ENCODE measurements around the gene EHMT2. TPM values are rescaled to one million over a fixed set of nuclear protein-coding genes. Genes with fewer than 3 reads are reported as not detected.
"Not testable (repeated sequence)": the region's sequence is repeated elsewhere in the genome, so short reads cannot be mapped to it uniquely, and the experiment has no call there.

The EHMT2 gene
- total RNA-seq: 10 to 100 TPM; 70.1 to 72.3 TPM

GRCh38 chr6:31897612-31898382, at the start of gene EHMT2:
TSS of gene EHMT2 (minus strand) at chr6:31897698. CDS start at chr6:31897677, 21 bp downstream.
- Mint-ChIP-seq H3K4me1 (ENCODE audit: low read depth) (peaks cover 48% of the 10 kb centered on the region), H3K36me3 (ENCODE audit: low read depth) (peaks cover 26% of the 10 kb centered on the region), H3K27me3 (ENCODE audit: low read depth) (peaks cover 4% of the 10 kb centered on the region), H3K27ac (peak within 1 kb of the TSS; percentile 91), H3K4me3 (peak within 1 kb of the TSS; percentile 95), H3K9me3 (ENCODE audit: insufficient read depth) (no peaks in the 10 kb centered on the region)
- peak; percentile 90 for DNase-seq
- ATAC-seq: peak; percentile 71
- ChIA-PET POLR2A (interaction anchor here (0.5 to 1.7 kb wide), 9 partner anchors 21 to 1151 kb away, joined by 3 to 9 read pairs (median 3); partner anchors contain the start of genes DDX39B, DXO, MSH5 and NEU1), CTCF (interaction anchor here (1.2 to 2.3 kb wide), 9 partner anchors 8 to 217 kb away, joined by 3 to 6 read pairs (median 4); partner anchors contain the start of genes LSM2, LY6G5C, NELFE and NEU1)

- CTCF ChIA-PET: no interaction called here
- no peaks in the 10 kb centered on the region for H3K36me3 Mint-ChIP-seq (ENCODE audit: low read depth)
- POLR2A ChIA-PET: no interaction called here
- peaks cover 8% of the 10 kb centered on the region for H3K4me1 Mint-ChIP-seq (ENCODE audit: low read depth)
- H3K4me3 Mint-ChIP-seq: no peak overlapping the region
- no peaks in the 10 kb centered on the region for H3K9me3 Mint-ChIP-seq (ENCODE audit: insufficient read depth)
- ATAC-seq (no peak), DNase-seq (no peak)
- H3K27ac Mint-ChIP-seq: no peak overlapping the region
- H3K27me3 Mint-ChIP-seq (ENCODE audit: low read depth): peaks cover 5% of the 10 kb centered on the region
Observed at GRCh38 chr6:31947070-31947675, 49.7 kb upstream of the EHMT2 start.

- Mint-ChIP-seq H3K4me3 (no peak overlapping the region), H3K27me3 (ENCODE audit: low read depth) (peaks cover 5% of the 10 kb centered on the region), H3K36me3 (ENCODE audit: low read depth) (no peaks in the 10 kb centered on the region), H3K27ac (no peak overlapping the region), H3K4me1 (ENCODE audit: low read depth) (peaks cover 8% of the 10 kb centered on the region), H3K9me3 (ENCODE audit: insufficient read depth) (no peaks in the 10 kb centered on the region)
- CTCF ChIA-PET: no interaction called here
- POLR2A ChIA-PET: interaction anchor here (0.6 kb wide), 1 partner anchor 137 kb away, joined by 4 read pairs; no protein-coding TSS in a partner anchor
- ATAC-seq (peak; percentile 25), DNase-seq (no peak)
Observed at GRCh38 chr6:31946370-31946885, 48.9 kb upstream of the EHMT2 start.

DNA sequence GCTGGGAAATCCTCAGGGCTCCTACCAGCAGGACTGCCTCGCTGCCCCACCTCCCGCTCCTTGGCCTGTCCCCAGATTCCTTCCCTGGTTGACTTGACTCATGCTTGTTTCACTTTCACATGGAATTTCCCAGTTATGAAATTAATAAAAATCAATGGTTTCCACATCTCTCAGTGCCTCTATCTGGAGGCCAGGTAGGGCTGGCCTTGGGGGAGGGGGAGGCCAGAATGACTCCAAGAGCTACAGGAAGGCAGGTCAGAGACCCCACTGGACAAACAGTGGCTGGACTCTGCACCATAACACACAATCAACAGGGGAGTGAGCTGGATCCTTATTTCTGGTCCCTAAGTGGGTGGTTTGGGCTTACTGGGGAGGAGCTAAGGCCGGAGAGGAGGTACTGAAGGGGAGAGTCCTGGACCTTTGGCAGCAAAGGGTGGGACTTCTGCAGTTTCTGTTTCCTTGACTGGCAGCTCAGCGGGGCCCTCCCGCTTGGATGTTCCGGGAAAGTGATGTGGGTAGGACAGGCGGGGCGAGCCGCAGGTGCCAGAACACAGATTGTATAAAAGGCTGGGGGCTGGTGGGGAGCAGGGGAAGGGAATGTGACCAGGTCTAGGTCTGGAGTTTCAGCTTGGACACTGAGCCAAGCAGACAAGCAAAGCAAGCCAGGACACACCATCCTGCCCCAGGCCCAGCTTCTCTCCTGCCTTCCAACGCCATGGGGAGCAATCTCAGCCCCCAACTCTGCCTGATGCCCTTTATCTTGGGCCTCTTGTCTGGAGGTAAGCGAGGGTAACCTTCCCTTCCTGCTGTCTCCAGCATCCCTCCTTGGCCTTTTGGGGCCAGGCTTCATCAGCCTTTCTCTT, 48.2 kb upstream of the EHMT2 start, which contains the start of gene CFB:
Gene CFB, plus strand, starts transcription at position 589 of the 863 bp plus-strand sequence. Its CDS starts 127 bp downstream, at position 716.
- ChIA-PET POLR2A (interaction anchor here (0.6 to 0.8 kb wide), 2 partner anchors 137 to 546 kb away, joined by 3 to 4 read pairs; no protein-coding TSS in a partner anchor), CTCF (interaction anchor here (0.7 kb wide), 1 partner anchor 83 kb away, joined by 4 read pairs; the partner anchor contains the start of gene NEU1)
- DNase-seq (no peak), ATAC-seq (peak; percentile 29)
- peaks cover 5% of the 10 kb centered on the region for H3K27me3 Mint-ChIP-seq (ENCODE audit: low read depth)
- H3K4me3 Mint-ChIP-seq: no peak within 1 kb of the TSS
- no peaks in the 10 kb centered on the region for H3K36me3 Mint-ChIP-seq (ENCODE audit: low read depth)
- no peaks in the 10 kb centered on the region for H3K9me3 Mint-ChIP-seq (ENCODE audit: insufficient read depth)
- H3K27ac Mint-ChIP-seq: no peak within 1 kb of the TSS
- peaks cover 8% of the 10 kb centered on the region for H3K4me1 Mint-ChIP-seq (ENCODE audit: low read depth)

GRCh38 chr6:31945154-31945506, 47.6 kb upstream of the EHMT2 start:
- no peak overlapping the region for H3K4me3 Mint-ChIP-seq
- POLR2A ChIA-PET: interaction anchor here (0.8 kb wide), 1 partner anchor 545 kb away, joined by 3 read pairs; no protein-coding TSS in a partner anchor
- no peak overlapping the region for H3K27ac Mint-ChIP-seq
- CTCF ChIA-PET: interaction anchor here (0.7 kb wide), 1 partner anchor 82 kb away, joined by 4 read pairs; the partner anchor contains the start of gene NEU1
- H3K27me3 Mint-ChIP-seq (ENCODE audit: low read depth): peaks cover 9% of the 10 kb centered on the region
- no peaks in the 10 kb centered on the region for H3K9me3 Mint-ChIP-seq (ENCODE audit: insufficient read depth)
- peaks cover 8% of the 10 kb centered on the region for H3K4me1 Mint-ChIP-seq (ENCODE audit: low read depth)
- ATAC-seq: no peak
- no peak for DNase-seq
- H3K36me3 Mint-ChIP-seq (ENCODE audit: low read depth): no peaks in the 10 kb centered on the region

GRCh38 chr6:31943742-31944141, 46.2 kb upstream of the EHMT2 start:
- Mint-ChIP-seq H3K27me3 (ENCODE audit: low read depth) (peaks cover 9% of the 10 kb centered on the region), H3K27ac (no peak overlapping the region), H3K4me1 (ENCODE audit: low read depth) (peaks cover 8% of the 10 kb centered on the region), H3K4me3 (no peak overlapping the region), H3K36me3 (ENCODE audit: low read depth) (no peaks in the 10 kb centered on the region), H3K9me3 (ENCODE audit: insufficient read depth) (no peaks in the 10 kb centered on the region)
- ChIA-PET CTCF (interaction anchor here (0.8 kb wide), 1 partner anchor 19 kb away, joined by 3 read pairs; no protein-coding TSS in a partner anchor), POLR2A (interaction anchor here (0.7 kb wide), 1 partner anchor 8 kb away, joined by 3 read pairs; no protein-coding TSS in a partner anchor)
- no peak for DNase-seq
- no peak for ATAC-seq

- Mint-ChIP-seq H3K27me3 (ENCODE audit: low read depth) (peaks cover 9% of the 10 kb centered on the region), H3K4me1 (ENCODE audit: low read depth) (peaks cover 2% of the 10 kb centered on the region), H3K4me3 (no peak overlapping the region), H3K9me3 (ENCODE audit: insufficient read depth) (no peaks in the 10 kb centered on the region), H3K36me3 (ENCODE audit: low read depth) (no peaks in the 10 kb centered on the region), H3K27ac (no peak overlapping the region)
- CTCF ChIA-PET: interaction anchor here (0.8 to 1.8 kb wide), 4 partner anchors 10 to 263 kb away, joined by 3 to 8 read pairs (median 4); partner anchors contain the start of genes NELFE and SKIC2
- ATAC-seq: no peak
- POLR2A ChIA-PET: interaction anchor here (1.4 to 1.6 kb wide), 2 partner anchors 17 to 19 kb away, joined by 3 to 4 read pairs; partner anchors contain the start of gene SKIC2
- no peak for DNase-seq
Observed at GRCh38 chr6:31940256-31940664, 42.8 kb upstream of the EHMT2 start.

- Mint-ChIP-seq H3K36me3 (ENCODE audit: low read depth) (no peaks in the 10 kb centered on the region), H3K4me3 (no peak overlapping the region), H3K4me1 (ENCODE audit: low read depth) (no peaks in the 10 kb centered on the region), H3K9me3 (ENCODE audit: insufficient read depth) (no peaks in the 10 kb centered on the region), H3K27me3 (ENCODE audit: low read depth) (peaks cover 4% of the 10 kb centered on the region), H3K27ac (no peak overlapping the region)
- ATAC-seq (no peak), DNase-seq (no peak)
- ChIA-PET POLR2A (no interaction called here), CTCF (no interaction called here)
Observed at GRCh38 chr6:31935823-31936222, 38.3 kb upstream of the EHMT2 start.

- no peaks in the 10 kb centered on the region for H3K4me1 Mint-ChIP-seq (ENCODE audit: low read depth)
Observed at GRCh38 chr6:31935021-31935420, 37.5 kb upstream of the EHMT2 start.

DNA sequence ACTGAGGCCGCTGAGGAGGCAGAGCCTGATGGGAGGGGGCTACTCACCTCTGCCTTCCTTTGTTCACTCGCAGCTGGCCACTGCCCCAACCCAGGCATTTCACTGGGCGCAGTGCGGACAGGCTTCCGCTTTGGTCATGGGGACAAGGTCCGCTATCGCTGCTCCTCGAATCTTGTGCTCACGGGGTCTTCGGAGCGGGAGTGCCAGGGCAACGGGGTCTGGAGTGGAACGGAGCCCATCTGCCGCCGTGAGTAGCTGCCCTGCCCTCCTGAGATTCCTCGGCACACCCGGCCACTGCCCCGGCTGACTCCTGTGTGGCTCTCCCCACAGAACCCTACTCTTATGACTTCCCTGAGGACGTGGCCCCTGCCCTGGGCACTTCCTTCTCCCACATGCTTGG, 36.0 kb upstream of the EHMT2 start:
- Mint-ChIP-seq H3K27me3 (ENCODE audit: low read depth) (no peaks in the 10 kb centered on the region), H3K27ac (no peak overlapping the region), H3K4me1 (ENCODE audit: low read depth) (no peaks in the 10 kb centered on the region), H3K4me3 (no peak overlapping the region), H3K9me3 (ENCODE audit: insufficient read depth) (no peaks in the 10 kb centered on the region), H3K36me3 (ENCODE audit: low read depth) (no peaks in the 10 kb centered on the region)
- CTCF ChIA-PET: no interaction called here
- ATAC-seq (no peak), DNase-seq (no peak)
- POLR2A ChIA-PET: no interaction called here

More at GRCh38 chr6:31935021-31935420, 37.5 kb upstream of the EHMT2 start:
- Mint-ChIP-seq H3K4me3 (no peak overlapping the region), H3K36me3 (ENCODE audit: low read depth) (no peaks in the 10 kb centered on the region), H3K9me3 (ENCODE audit: insufficient read depth) (no peaks in the 10 kb centered on the region), H3K27me3 (ENCODE audit: low read depth) (no peaks in the 10 kb centered on the region), H3K27ac (no peak overlapping the region)
- ChIA-PET POLR2A (no interaction called here), CTCF (no interaction called here)
- DNase-seq: no peak
- ATAC-seq: no peak

GRCh38 chr6:31932137-31932536, 34.6 kb upstream of the EHMT2 start:
- CTCF ChIA-PET: not testable (repeated sequence)

More at GRCh38 chr6:31932137-31932536, 34.6 kb upstream of the EHMT2 start:
- DNase-seq; H3K36me3 Mint-ChIP-seq (ENCODE audit: low read depth); H3K4me1 Mint-ChIP-seq (ENCODE audit: low read depth); H3K9me3 Mint-ChIP-seq (ENCODE audit: insufficient read depth); H3K27ac Mint-ChIP-seq; H3K27me3 Mint-ChIP-seq (ENCODE audit: low read depth); H3K4me3 Mint-ChIP-seq; POLR2A ChIA-PET; ATAC-seq: not testable (repeated sequence)
